NCI-H2029 treated with DMSO at 0.1 percent for 48 hours (cell line): ENCODE data around the gene NLRP1.
"Not testable (repeated sequence)": the region's sequence is repeated elsewhere in the genome, so short reads cannot be mapped to it uniquely, and the experiment has no call there.

Experiments used
- DNase-seq: peaks from one replicate; lab custom pipeline; 2025; lab: John Stamatoyannopoulos, UW

Gene NLRP1

GRCh38 chr17:5587438-5588032, 3.2 kb upstream of the NLRP1 start:
- peak; percentile 29 for DNase-seq

GRCh38 chr17:5585836-5586521, 1.7 kb upstream of the NLRP1 start:
- peak; percentile 47 for DNase-seq

- DNase-seq, result no peak
Measured at GRCh38 chr17:5585287-5585794, 1.0 kb upstream of the NLRP1 start.

- DNase-seq, result no peak
Measured at GRCh38 chr17:5583426-5584382, 605 bp downstream of the NLRP1 start.

- no peak for DNase-seq
Measured at GRCh38 chr17:5582209-5583185, 1.8 kb downstream of the NLRP1 start.

- no peak for DNase-seq
Measured at GRCh38 chr17:5581655-5582054, 2.7 kb downstream of the NLRP1 start.

GRCh38 chr17:5580969-5581368, 3.3 kb downstream of the NLRP1 start:
- no peak for DNase-seq

GRCh38 chr17:5580367-5580766, 3.9 kb downstream of the NLRP1 start:
- no peak for DNase-seq

- DNase-seq, result not testable (repeated sequence)
Measured at GRCh38 chr17:5578768-5579167, 5.5 kb downstream of the NLRP1 start.

GRCh38 chr17:5573017-5573416, 11.3 kb downstream of the NLRP1 start:
- not testable (repeated sequence) for DNase-seq

- DNase-seq, result no peak
Measured at GRCh38 chr17:5571281-5571680, 13.0 kb downstream of the NLRP1 start.

- no peak for DNase-seq
Measured at GRCh38 chr17:5565808-5566207, 18.5 kb downstream of the NLRP1 start.

GRCh38 chr17:5563456-5563855, 20.9 kb downstream of the NLRP1 start:
- DNase-seq, result no peak

- DNase-seq, result no peak
Measured at GRCh38 chr17:5562661-5563360, 21.5 kb downstream of the NLRP1 start.

- no peak for DNase-seq
Measured at GRCh38 chr17:5561736-5562571, 22.4 kb downstream of the NLRP1 start.

GRCh38 chr17:5560361-5560988, 23.8 kb downstream of the NLRP1 start:
- no peak for DNase-seq

- DNase-seq, result no peak
Measured at GRCh38 chr17:5558815-5559785, 25.2 kb downstream of the NLRP1 start.

GRCh38 chr17:5557990-5558389, 26.3 kb downstream of the NLRP1 start:
- no peak for DNase-seq
